K562 (cell line): ENCODE results near the gene C1orf74. TPM values are rescaled to one million over a fixed set of nuclear protein-coding genes. Genes with fewer than 3 reads are reported as not detected.

Experiments
- CBX5 ChIP-seq: IDR thresholded peaks from 2 replicates; pipeline ENCODE4 v1.6.1; 2014; ENCODE audit warnings: low read depth, borderline replicate concordance
- CEBPG ChIP-seq, 3 experiments: fragments of 200-800 bp in 1 of 3; sonication (Bioruptor generic) in 1 of 3; sonication (generic) in 1 of 3; formaldehyde crosslinking in 1 of 3; IDR thresholded peaks in 2 of 3; conservative IDR thresholded peaks in 1 of 3; 2 replicates each; pipeline versions ENCODE4 v1.6.1 to v1.8.0; 2016 to 2022; ENCODE audit warnings: missing compliant biosample characterization in 2 of 3, missing genetic modification characterization in 2 of 3, mild to moderate bottlenecking in 1 of 3, missing genetic modification reagents in 1 of 3
- HOXB6 ChIP-seq: fragments of 250-450 bp; sonication (Bioruptor Pico); IDR thresholded peaks from 2 replicates; pipeline ENCODE4 v1.5.1; 2022; ENCODE audit warnings: mild to moderate bottlenecking, borderline replicate concordance
- KAT8 ChIP-seq: fragments of 450-650 bp; IDR thresholded peaks from 2 replicates; pipeline ENCODE4 v1.6.1; 2016; ENCODE audit warnings: low read depth, mild to moderate bottlenecking
- KLF10 ChIP-seq: fragments of 250-450 bp; sonication (Bioruptor Pico); IDR thresholded peaks from 2 replicates; pipeline ENCODE4 v1.6.1; 2021; ENCODE audit warnings: matching md5 sums
- MEF2A ChIP-seq: IDR thresholded peaks from 2 replicates; pipeline ENCODE4 v1.6.1; 2011; ENCODE audit warnings: low read depth, mild to moderate bottlenecking, low read length, moderate library complexity; ENCODE audit not compliant: control insufficient read depth
- PTTG1 ChIP-seq: fragments of 450-650 bp; IDR thresholded peaks from 2 replicates; pipeline ENCODE4 v1.6.1; 2016; ENCODE audit warnings: low read depth, mild to moderate bottlenecking, missing genetic modification characterization, missing compliant biosample characterization
- RBM17 ChIP-seq: fragments of 200-400 bp; formaldehyde crosslinking; IDR thresholded peaks from 2 replicates; pipeline ENCODE4 v1.6.1; 2017; ENCODE audit warnings: low read depth, mild to moderate bottlenecking, low read length, borderline replicate concordance
- RCOR1 ChIP-seq, 2 experiments: IDR thresholded peaks; 2 replicates each; pipeline ENCODE4 v1.6.1; 2012; ENCODE audit warnings: low read depth in 2 of 2, low read length in 2 of 2, borderline replicate concordance in 1 of 2, improper control_type of control experiment in 1 of 2
- SMARCB1 ChIP-seq: IDR thresholded peaks from 2 replicates; pipeline ENCODE4 v1.6.1; 2011; ENCODE audit warnings: improper control_type of control experiment, low read depth; ENCODE audit not compliant: insufficient read length
- ZNF217 ChIP-seq: sonication (generic); formaldehyde crosslinking; IDR thresholded peaks from 2 replicates; pipeline ENCODE4 v1.8.0; 2022; ENCODE audit warnings: mild to moderate bottlenecking, missing genetic modification reagents
- ZNF77 ChIP-seq: fragments of 250-450 bp; sonication (Bioruptor Pico); IDR thresholded peaks from 2 replicates; pipeline ENCODE4 v1.5.0; 2020
- ZZZ3 ChIP-seq: fragments of 450-650 bp; IDR thresholded peaks from 2 replicates; pipeline ENCODE4 v1.6.1; 2016; ENCODE audit warnings: antibody characterized with exemption, mild to moderate bottlenecking, moderate library complexity
- polyA plus RNA-seq, 8 experiments: library from polyadenylated mRNA; depleted of rRNA in 4 of 8; stranded (reverse) in 5 of 8; unstranded in 3 of 8; fragments of >200 nt; fragmentation: Nextera tagmentation in 2 of 8; fragmentation: Illumina TruSeq in 1 of 8; extraction: Ambion mirVana in 2 of 8; extraction: Trizol in 1 of 8; gene quantifications; 2 replicates each; pipeline versions ENCODE4 v1.2.1 to v1.2.3, GENCODE V29; 2011 to 2014; ENCODE audit warnings: inconsistent platforms in 1 of 8, missing spikeins in 1 of 8
- total RNA-seq, 7 experiments: library from RNA; depleted of rRNA in 6 of 7; stranded (reverse); fragments of >200 nt in 6 of 7; fragmentation: Illumina TruSeq in 2 of 7; extraction: Trizol in 2 of 7; gene quantifications; 2 replicates each; pipeline versions ENCODE4 v1.2.1 to v1.2.3, GENCODE V29; 2011 to 2021; ENCODE audit warnings: low replicate concordance in 1 of 7
- TF ChIP-seq, protein P1 (sequence below), 2 experiments: fragments of 450-650 bp in 1 of 2; sonication (generic) in 1 of 2; formaldehyde crosslinking; conservative IDR thresholded peaks; 2 replicates each; pipeline versions ENCODE4 v1.4.0 to v1.8.1; 2020 to 2022; ENCODE audit warnings: mild to moderate bottlenecking in 1 of 2, missing genetic modification reagents in 1 of 2
- TF ChIP-seq, protein P2 (sequence below): fragments of 250-450 bp; sonication (Bioruptor Pico); IDR thresholded peaks from 2 replicates; pipeline ENCODE4 v1.4.0; 2020; ENCODE audit warnings: mild to moderate bottlenecking, moderate library complexity
- TF ChIP-seq, protein P3 (sequence below): fragments of 250-450 bp; sonication (Bioruptor Pico); IDR thresholded peaks from 2 replicates; pipeline ENCODE4 v1.8.0; 2022; ENCODE audit warnings: moderate library complexity, mild to moderate bottlenecking, inconsistent platforms
- TF ChIP-seq, protein P4 (sequence below): sonication (generic); formaldehyde crosslinking; IDR thresholded peaks from 2 replicates; pipeline ENCODE4 v1.8.0; 2022; ENCODE audit warnings: mild to moderate bottlenecking, missing genetic modification reagents, borderline replicate concordance
- TF ChIP-seq, protein P5 (sequence below), 3 experiments: fragments of 200-800 bp in 1 of 3; fragments of 250-450 bp in 1 of 3; fragments of 450-650 bp in 1 of 3; sonication (Bioruptor Pico) in 1 of 3; sonication (Bioruptor generic) in 1 of 3; formaldehyde crosslinking in 1 of 3; IDR thresholded peaks; 2 replicates each; pipeline versions ENCODE4 v1.6.1 to v1.8.0; 2016 to 2022; ENCODE audit warnings: mild to moderate bottlenecking in 2 of 3, missing genetic modification characterization in 2 of 3, missing compliant biosample characterization in 1 of 3, moderate library complexity in 1 of 3

The C1orf74 gene
- total and polyA plus RNA-seq, 9 of the 15 experiments (the other 6 are each of a cell fraction or from before 2014, with no cell fraction given): 4.0 to 7.6 (median 5.7) TPM

DNA sequence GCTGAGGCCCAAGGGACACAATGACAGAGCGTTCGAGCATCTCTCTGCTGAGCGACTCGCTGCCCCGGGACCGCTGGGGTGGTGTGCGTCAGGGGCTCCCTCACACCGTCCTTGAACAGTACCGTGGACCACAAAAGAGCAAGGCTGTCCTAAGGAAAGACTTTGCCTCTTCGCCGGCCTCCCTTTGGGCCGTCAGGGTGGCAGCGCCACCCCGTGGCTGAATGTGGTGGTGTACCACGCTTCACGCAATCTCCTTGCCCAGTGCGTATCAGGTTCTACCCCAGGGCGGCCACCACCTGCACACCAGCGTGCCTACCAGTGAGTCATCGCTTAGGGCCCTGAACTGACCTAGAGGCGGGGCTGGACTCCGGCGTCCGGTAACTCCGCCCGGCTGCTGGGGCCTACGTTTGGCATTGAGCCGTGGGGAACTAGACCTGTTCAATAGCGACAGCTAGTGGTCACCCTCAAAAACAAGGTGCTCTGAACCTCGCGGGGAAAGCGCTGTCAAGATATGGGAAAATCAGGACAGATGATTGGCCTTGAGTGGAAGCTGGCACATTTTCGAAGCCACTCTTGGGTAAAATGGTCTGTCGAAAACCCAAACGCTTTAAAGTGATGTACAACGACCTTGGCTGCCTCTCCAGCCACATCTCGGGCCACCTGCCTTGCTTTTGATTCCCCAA is 36.6 kb downstream of the C1orf74 start (continued):
- TF ChIP-seq MEF2A: no peak
- no peak for TF ChIP-seq ZZZ3
- no peak for TF ChIP-seq CBX5
- TF ChIP-seq, protein P1, sequence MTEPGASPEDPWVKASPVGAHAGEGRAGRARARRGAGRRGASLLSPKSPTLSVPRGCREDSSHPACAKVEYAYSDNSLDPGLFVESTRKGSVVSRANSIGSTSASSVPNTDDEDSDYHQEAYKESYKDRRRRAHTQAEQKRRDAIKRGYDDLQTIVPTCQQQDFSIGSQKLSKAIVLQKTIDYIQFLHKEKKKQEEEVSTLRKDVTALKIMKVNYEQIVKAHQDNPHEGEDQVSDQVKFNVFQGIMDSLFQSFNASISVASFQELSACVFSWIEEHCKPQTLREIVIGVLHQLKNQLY (CRISPR knock-in tag; conservative IDR thresholded peaks at IDR 0.05): 0 out of 4 replicates have a peak, but pooled peaks of 1 of the 2 experiments have one; percentile 33
- TF ChIP-seq CEBPG (CRISPR knock-in tag; IDR thresholded peaks at IDR 0.05): no peak
- TF ChIP-seq CEBPG (tag; conservative IDR thresholded peaks at IDR 0.05 in 1 of 2, IDR thresholded peaks at IDR 0.05 in 1 of 2): no peak
- TF ChIP-seq RCOR1 (IDR thresholded peaks at IDR 0.05; ENCODE audit: borderline replicate concordance in 1 of 2, low read depth in 2 of 2, low read length in 2 of 2): peak in 1 of 2 experiments; percentile 88; a peak in 2 of 4 replicates
- TF ChIP-seq SMARCB1: no peak
- TF ChIP-seq, protein P2, sequence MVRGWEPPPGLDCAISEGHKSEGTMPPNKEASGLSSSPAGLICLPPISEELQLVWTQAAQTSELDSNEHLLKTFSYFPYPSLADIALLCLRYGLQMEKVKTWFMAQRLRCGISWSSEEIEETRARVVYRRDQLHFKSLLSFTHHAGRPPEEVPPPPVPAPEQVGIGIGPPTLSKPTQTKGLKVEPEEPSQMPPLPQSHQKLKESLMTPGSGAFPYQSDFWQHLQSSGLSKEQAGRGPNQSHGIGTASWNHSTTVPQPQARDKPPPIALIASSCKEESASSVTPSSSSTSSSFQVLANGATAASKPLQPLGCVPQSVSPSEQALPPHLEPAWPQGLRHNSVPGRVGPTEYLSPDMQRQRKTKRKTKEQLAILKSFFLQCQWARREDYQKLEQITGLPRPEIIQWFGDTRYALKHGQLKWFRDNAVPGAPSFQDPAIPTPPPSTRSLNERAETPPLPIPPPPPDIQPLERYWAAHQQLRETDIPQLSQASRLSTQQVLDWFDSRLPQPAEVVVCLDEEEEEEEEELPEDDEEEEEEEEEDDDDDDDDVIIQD (CRISPR knock-in tag): no peak
- TF ChIP-seq ZNF217 (CRISPR knock-in tag): no peak
- TF ChIP-seq KAT8: no peak
- TF ChIP-seq, protein P3, sequence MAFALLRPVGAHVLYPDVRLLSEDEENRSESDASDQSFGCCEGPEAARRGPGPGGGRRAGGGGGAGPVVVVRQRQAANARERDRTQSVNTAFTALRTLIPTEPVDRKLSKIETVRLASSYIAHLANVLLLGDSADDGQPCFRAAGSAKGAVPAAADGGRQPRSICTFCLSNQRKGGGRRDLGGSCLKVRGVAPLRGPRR (CRISPR knock-in tag): no peak
- TF ChIP-seq HOXB6: no peak
- TF ChIP-seq KLF10 (CRISPR knock-in tag): no peak
- no peak for TF ChIP-seq RBM17
- TF ChIP-seq ZNF77 (CRISPR knock-in tag): no peak
- TF ChIP-seq, protein P4, sequence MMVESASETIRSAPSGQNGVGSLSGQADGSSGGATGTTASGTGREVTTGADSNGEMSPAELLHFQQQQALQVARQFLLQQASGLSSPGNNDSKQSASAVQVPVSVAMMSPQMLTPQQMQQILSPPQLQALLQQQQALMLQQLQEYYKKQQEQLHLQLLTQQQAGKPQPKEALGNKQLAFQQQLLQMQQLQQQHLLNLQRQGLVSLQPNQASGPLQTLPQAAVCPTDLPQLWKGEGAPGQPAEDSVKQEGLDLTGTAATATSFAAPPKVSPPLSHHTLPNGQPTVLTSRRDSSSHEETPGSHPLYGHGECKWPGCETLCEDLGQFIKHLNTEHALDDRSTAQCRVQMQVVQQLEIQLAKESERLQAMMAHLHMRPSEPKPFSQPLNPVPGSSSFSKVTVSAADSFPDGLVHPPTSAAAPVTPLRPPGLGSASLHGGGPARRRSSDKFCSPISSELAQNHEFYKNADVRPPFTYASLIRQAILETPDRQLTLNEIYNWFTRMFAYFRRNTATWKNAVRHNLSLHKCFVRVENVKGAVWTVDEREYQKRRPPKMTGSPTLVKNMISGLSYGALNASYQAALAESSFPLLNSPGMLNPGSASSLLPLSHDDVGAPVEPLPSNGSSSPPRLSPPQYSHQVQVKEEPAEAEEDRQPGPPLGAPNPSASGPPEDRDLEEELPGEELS (CRISPR knock-in tag): no peak
- TF ChIP-seq PTTG1 (tag): no peak
- TF ChIP-seq, protein P5, sequence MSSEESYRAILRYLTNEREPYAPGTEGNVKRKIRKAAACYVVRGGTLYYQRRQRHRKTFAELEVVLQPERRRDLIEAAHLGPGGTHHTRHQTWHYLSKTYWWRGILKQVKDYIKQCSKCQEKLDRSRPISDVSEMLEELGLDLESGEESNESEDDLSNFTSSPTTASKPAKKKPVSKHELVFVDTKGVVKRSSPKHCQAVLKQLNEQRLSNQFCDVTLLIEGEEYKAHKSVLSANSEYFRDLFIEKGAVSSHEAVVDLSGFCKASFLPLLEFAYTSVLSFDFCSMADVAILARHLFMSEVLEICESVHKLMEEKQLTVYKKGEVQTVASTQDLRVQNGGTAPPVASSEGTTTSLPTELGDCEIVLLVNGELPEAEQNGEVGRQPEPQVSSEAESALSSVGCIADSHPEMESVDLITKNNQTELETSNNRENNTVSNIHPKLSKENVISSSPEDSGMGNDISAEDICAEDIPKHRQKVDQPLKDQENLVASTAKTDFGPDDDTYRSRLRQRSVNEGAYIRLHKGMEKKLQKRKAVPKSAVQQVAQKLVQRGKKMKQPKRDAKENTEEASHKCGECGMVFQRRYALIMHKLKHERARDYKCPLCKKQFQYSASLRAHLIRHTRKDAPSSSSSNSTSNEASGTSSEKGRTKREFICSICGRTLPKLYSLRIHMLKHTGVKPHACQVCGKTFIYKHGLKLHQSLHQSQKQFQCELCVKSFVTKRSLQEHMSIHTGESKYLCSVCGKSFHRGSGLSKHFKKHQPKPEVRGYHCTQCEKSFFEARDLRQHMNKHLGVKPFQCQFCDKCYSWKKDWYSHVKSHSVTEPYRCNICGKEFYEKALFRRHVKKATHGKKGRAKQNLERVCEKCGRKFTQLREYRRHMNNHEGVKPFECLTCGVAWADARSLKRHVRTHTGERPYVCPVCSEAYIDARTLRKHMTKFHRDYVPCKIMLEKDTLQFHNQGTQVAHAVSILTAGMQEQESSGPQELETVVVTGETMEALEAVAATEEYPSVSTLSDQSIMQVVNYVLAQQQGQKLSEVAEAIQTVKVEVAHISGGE (CRISPR knock-in tag; IDR thresholded peaks at IDR 0.05): no peak
